ENCODE data around the gene KLK10. TPM values are rescaled to one million over a fixed set of nuclear protein-coding genes. Genes with fewer than 3 reads are reported as not detected.

Gene KLK10
- total and polyA plus RNA-seq, 2 experiments from 2014 or later = not detected

GRCh38 chr19:51000981-51001380 lies 18.5 kb downstream of the KLK10 start:
- Histone ChIP-seq H3K27ac (no peak overlapping the region), H3K79me2 (ENCODE audit: insufficient read depth) (no peaks in the 10 kb centered on the region), H3K9ac (no peak overlapping the region), H3K9me2 (ENCODE audit: insufficient read depth) (no peaks in the 10 kb centered on the region), H3K4me1 (ENCODE audit: insufficient read depth) (no peaks in the 10 kb centered on the region), H2AFZ (no peak overlapping the region), H4K20me1 (ENCODE audit: insufficient read depth) (no peaks in the 10 kb centered on the region), H3K4me2 (ENCODE audit: unreplicated experiment) (no peak overlapping the region), H3K36me3 (ENCODE audit: low read depth) (no peaks in the 10 kb centered on the region), H3K4me3 (no peak overlapping the region), H3K9me3 (ENCODE audit: low read depth) (no peaks in the 10 kb centered on the region), H3K27me3 (replicated peaks; ENCODE audit: insufficient read depth) (no peaks in the 10 kb centered on the region), H3F3A (ENCODE audit: insufficient read depth) (no peaks in the 10 kb centered on the region)
- no peak for DNase-seq
- no peak for TF ChIP-seq EZH2phosphoT487 (IDR thresholded peaks at IDR 0.05; ENCODE audit: insufficient read depth, low read depth)
- TF ChIP-seq EZH2 (IDR thresholded peaks at IDR 0.05; ENCODE audit: insufficient read depth, poor library complexity, severe bottlenecking) = no peak
- in situ Hi-C loops (cut with MboI) = no loop called here
- WGBS, 2 experiments (ENCODE audit: low coverage in 1 of 2, low lambda C conversion rate in 2 of 2, missing lambda C conversion rate in 2 of 2) = 33% methylated on average over 14 to 16 of the region's 16 CpGs

GRCh38 chr19:51000426-51000825 lies 19.1 kb downstream of the KLK10 start:
- Histone ChIP-seq H3K79me2 (ENCODE audit: insufficient read depth) (no peaks in the 10 kb centered on the region), H3K4me3 (no peak overlapping the region), H3K4me1 (ENCODE audit: insufficient read depth) (no peaks in the 10 kb centered on the region), H3K4me2 (ENCODE audit: unreplicated experiment) (no peak overlapping the region), H3K27ac (no peak overlapping the region), H4K20me1 (ENCODE audit: insufficient read depth) (no peaks in the 10 kb centered on the region), H3K27me3 (replicated peaks; ENCODE audit: insufficient read depth) (no peaks in the 10 kb centered on the region), H3K9ac (no peak overlapping the region), H2AFZ (no peak overlapping the region), H3F3A (ENCODE audit: insufficient read depth) (no peaks in the 10 kb centered on the region), H3K9me3 (ENCODE audit: low read depth) (no peaks in the 10 kb centered on the region), H3K9me2 (ENCODE audit: insufficient read depth) (no peaks in the 10 kb centered on the region), H3K36me3 (ENCODE audit: low read depth) (no peaks in the 10 kb centered on the region)
- no peak for TF ChIP-seq EZH2 (IDR thresholded peaks at IDR 0.05; ENCODE audit: insufficient read depth, poor library complexity, severe bottlenecking)
- TF ChIP-seq EZH2phosphoT487 (IDR thresholded peaks at IDR 0.05; ENCODE audit: insufficient read depth, low read depth) = no peak
- in situ Hi-C loops (cut with MboI) = no loop called here
- WGBS, 2 experiments (ENCODE audit: low coverage in 1 of 2, low lambda C conversion rate in 2 of 2, missing lambda C conversion rate in 2 of 2) = 71 to 84% methylated on average over 8 to 10 of the region's 10 CpGs
- DNase-seq = no peak

- Histone ChIP-seq H3K9me2 (ENCODE audit: insufficient read depth) (no peaks in the 10 kb centered on the region), H2AFZ (no peak overlapping the region), H3K79me2 (ENCODE audit: insufficient read depth) (no peaks in the 10 kb centered on the region), H3K27ac (no peak overlapping the region), H3K9ac (no peak overlapping the region), H3K4me3 (no peak overlapping the region), H3K36me3 (ENCODE audit: low read depth) (no peaks in the 10 kb centered on the region), H3K27me3 (replicated peaks; ENCODE audit: insufficient read depth) (no peaks in the 10 kb centered on the region), H3F3A (ENCODE audit: insufficient read depth) (no peaks in the 10 kb centered on the region), H3K4me1 (ENCODE audit: insufficient read depth) (no peaks in the 10 kb centered on the region), H4K20me1 (ENCODE audit: insufficient read depth) (no peaks in the 10 kb centered on the region), H3K9me3 (ENCODE audit: low read depth) (no peaks in the 10 kb centered on the region), H3K4me2 (ENCODE audit: unreplicated experiment) (no peak overlapping the region)
- WGBS, 2 experiments (ENCODE audit: low coverage in 1 of 2, low lambda C conversion rate in 2 of 2, missing lambda C conversion rate in 2 of 2) = 44 to 49% methylated on average over 4 of the region's 4 CpGs
- no peak for TF ChIP-seq EZH2 (IDR thresholded peaks at IDR 0.05; ENCODE audit: insufficient read depth, poor library complexity, severe bottlenecking)
- no peak for TF ChIP-seq EZH2phosphoT487 (IDR thresholded peaks at IDR 0.05; ENCODE audit: insufficient read depth, low read depth)
- DNase-seq = no peak
- in situ Hi-C loops (cut with MboI) = no loop called here
These were observed 20.8 kb downstream of the KLK10 start for GRCh38 chr19:50998686-50999085.

- no peaks in the 10 kb centered on the region for H3K9me3 ChIP-seq (ENCODE audit: low read depth)
- H3K4me2 ChIP-seq (ENCODE audit: unreplicated experiment) = no peak overlapping the region
- no peak for DNase-seq
- H3K36me3 ChIP-seq (ENCODE audit: low read depth) = no peaks in the 10 kb centered on the region
- H3K4me3 ChIP-seq = no peak overlapping the region
- no peaks in the 10 kb centered on the region for H3K4me1 ChIP-seq (ENCODE audit: insufficient read depth)
- no peaks in the 10 kb centered on the region for H3K9me2 ChIP-seq (ENCODE audit: insufficient read depth)
- no peak overlapping the region for H3K27ac ChIP-seq
- H3K9ac ChIP-seq = no peak overlapping the region
- H3K27me3 ChIP-seq (replicated peaks; ENCODE audit: insufficient read depth) = no peaks in the 10 kb centered on the region
- 21 to 23% methylated on average over 5 of the region's 5 CpGs for WGBS, 2 experiments (ENCODE audit: low coverage in 1 of 2, low lambda C conversion rate in 2 of 2, missing lambda C conversion rate in 2 of 2)
- in situ Hi-C loops (cut with MboI) = no loop called here
- H2AFZ ChIP-seq = no peak overlapping the region
- no peak for TF ChIP-seq EZH2phosphoT487 (IDR thresholded peaks at IDR 0.05; ENCODE audit: insufficient read depth, low read depth)
- TF ChIP-seq EZH2 (IDR thresholded peaks at IDR 0.05; ENCODE audit: insufficient read depth, poor library complexity, severe bottlenecking) = no peak
- H4K20me1 ChIP-seq (ENCODE audit: insufficient read depth) = no peaks in the 10 kb centered on the region
- no peaks in the 10 kb centered on the region for H3K79me2 ChIP-seq (ENCODE audit: insufficient read depth)
- H3F3A ChIP-seq (ENCODE audit: insufficient read depth) = no peaks in the 10 kb centered on the region
These were observed 21.4 kb downstream of the KLK10 start for GRCh38 chr19:50998061-50998460.

GRCh38 chr19:50994129-50994528 lies 25.4 kb downstream of the KLK10 start:
- H3K4me1 ChIP-seq (ENCODE audit: insufficient read depth) = no peaks in the 10 kb centered on the region
- H3K9me2 ChIP-seq (ENCODE audit: insufficient read depth) = no peaks in the 10 kb centered on the region
- no peak for DNase-seq
- H3F3A ChIP-seq (ENCODE audit: insufficient read depth) = no peaks in the 10 kb centered on the region
- H3K4me2 ChIP-seq (ENCODE audit: unreplicated experiment) = no peak overlapping the region
- H3K4me3 ChIP-seq = no peak overlapping the region
- TF ChIP-seq EZH2phosphoT487 (IDR thresholded peaks at IDR 0.05; ENCODE audit: insufficient read depth, low read depth) = no peak
- TF ChIP-seq EZH2 (IDR thresholded peaks at IDR 0.05; ENCODE audit: insufficient read depth, poor library complexity, severe bottlenecking) = no peak
- H3K36me3 ChIP-seq (ENCODE audit: low read depth) = no peaks in the 10 kb centered on the region
- WGBS, 2 experiments (ENCODE audit: low coverage in 1 of 2, low lambda C conversion rate in 2 of 2, missing lambda C conversion rate in 2 of 2) = 9 to 17% methylated on average over 2 of the region's 2 CpGs
- no peaks in the 10 kb centered on the region for H4K20me1 ChIP-seq (ENCODE audit: insufficient read depth)
- H2AFZ ChIP-seq = no peak overlapping the region
- in situ Hi-C loops (cut with MboI) = no loop called here
- H3K9ac ChIP-seq = no peak overlapping the region
- H3K27ac ChIP-seq = no peak overlapping the region
- H3K79me2 ChIP-seq (ENCODE audit: insufficient read depth) = no peaks in the 10 kb centered on the region
- no peaks in the 10 kb centered on the region for H3K27me3 ChIP-seq (replicated peaks; ENCODE audit: insufficient read depth)
- H3K9me3 ChIP-seq (ENCODE audit: low read depth) = no peaks in the 10 kb centered on the region
